Suprapubic skin (tissue), 3 donors: ENCODE data around the gene SDS.

Source experiments
- EP300 ChIP-seq: sonication (generic); formaldehyde crosslinking; IDR thresholded peaks from one replicate; pipeline ENCODE4 v1.6.1; 2017; ENCODE audit warnings: antibody characterized with exemption
- POLR2A ChIP-seq, 2 donors: fragments of 450-650 bp; IDR thresholded peaks; one replicate each; pipeline ENCODE4 v1.6.1; 2017; ENCODE audit warnings: antibody characterized with exemption in 2 of 2, mild to moderate bottlenecking in 2 of 2, moderate library complexity in 2 of 2
- TF ChIP-seq, protein P1 (sequence below), 2 donors: fragments of 200-600 bp in 1 of 2; fragments of 450-650 bp in 1 of 2; sonication (generic) in 1 of 2; IDR thresholded peaks; one replicate each; pipeline ENCODE4 v1.5.1; 2016 to 2019; ENCODE audit warnings: antibody characterized with exemption in 2 of 2, mild to moderate bottlenecking in 1 of 2, moderate library complexity in 1 of 2

DNA sequence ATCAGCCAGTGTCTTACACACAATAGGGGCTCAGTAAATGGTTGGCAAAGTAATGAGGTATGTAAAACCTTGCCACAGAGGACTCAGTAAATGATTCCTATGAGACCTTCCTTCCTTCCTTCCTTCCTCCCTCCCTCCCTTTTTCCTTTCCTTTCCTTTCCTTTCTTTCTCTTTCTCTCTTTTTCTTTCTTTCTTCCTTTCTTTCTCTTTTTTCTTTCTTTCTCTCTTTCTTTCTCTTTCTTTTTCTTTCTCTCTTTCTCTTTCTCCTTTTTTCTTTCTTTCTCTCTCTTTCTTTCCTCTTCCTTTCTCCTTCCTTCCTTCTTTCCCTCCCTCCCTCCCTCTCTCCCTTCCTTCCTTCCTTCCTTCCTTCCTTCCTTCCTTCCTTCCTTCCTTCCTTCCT is 7.5 kb downstream of the SDS start:
- TF ChIP-seq, protein P1, sequence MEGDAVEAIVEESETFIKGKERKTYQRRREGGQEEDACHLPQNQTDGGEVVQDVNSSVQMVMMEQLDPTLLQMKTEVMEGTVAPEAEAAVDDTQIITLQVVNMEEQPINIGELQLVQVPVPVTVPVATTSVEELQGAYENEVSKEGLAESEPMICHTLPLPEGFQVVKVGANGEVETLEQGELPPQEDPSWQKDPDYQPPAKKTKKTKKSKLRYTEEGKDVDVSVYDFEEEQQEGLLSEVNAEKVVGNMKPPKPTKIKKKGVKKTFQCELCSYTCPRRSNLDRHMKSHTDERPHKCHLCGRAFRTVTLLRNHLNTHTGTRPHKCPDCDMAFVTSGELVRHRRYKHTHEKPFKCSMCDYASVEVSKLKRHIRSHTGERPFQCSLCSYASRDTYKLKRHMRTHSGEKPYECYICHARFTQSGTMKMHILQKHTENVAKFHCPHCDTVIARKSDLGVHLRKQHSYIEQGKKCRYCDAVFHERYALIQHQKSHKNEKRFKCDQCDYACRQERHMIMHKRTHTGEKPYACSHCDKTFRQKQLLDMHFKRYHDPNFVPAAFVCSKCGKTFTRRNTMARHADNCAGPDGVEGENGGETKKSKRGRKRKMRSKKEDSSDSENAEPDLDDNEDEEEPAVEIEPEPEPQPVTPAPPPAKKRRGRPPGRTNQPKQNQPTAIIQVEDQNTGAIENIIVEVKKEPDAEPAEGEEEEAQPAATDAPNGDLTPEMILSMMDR (IDR thresholded peaks at IDR 0.05), result no peak
- TF ChIP-seq POLR2A (IDR thresholded peaks at IDR 0.05) (no peak), EP300 (no peak)
